CD1c-positive myeloid dendritic cell (primary cell): ENCODE results near the gene KCNF1.

Source experiments
- DNase-seq: peaks from one replicate; pipeline ENCODE4 v3.0.0-alpha.2; 2016; ENCODE audit errors: extremely low spot score

Gene KCNF1

DNA sequence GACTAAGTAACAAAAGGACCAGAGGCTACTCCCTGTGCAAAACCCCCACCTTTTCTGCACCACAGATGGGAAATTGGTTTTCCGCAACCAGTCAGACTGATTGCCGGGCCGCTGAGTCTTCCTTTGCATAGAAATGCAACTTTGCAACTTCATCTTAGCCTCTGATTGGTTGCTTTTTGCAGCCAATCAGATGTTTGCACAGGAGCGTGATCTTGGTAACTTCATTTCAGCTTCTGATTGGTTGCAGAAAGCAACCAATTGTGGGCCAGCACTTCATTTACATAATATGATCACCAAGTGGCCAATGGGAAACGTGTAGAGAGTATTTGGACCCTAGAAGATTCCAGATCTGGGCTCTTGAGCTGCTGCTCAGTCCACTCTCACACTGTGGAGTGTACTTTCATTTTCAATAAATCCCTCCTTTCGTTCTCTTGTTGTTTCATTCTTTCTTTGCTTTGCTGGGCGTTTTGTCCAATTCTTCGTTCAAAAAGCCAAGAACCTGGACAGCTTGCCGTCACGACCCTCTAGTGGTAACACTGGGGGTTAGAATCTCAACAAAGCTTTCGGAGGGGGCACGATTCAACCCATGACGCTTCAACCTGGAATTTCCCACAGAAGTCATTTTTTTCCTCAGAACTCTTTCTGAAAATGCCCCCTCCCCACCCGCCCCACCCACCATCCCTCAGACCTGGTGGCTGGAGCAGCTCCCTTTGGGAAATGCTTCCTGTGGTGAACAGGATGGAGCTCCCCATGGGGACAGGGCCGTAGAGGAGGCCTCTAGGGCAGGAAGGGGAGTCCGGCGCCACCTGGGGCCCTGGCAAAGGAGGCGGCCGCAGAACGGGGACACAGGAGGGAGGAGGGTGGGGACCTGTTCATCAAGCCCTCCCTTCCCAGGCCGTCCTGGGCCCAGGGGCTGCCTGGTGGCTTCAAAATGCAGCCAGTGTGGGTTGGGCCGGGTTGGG, 31.8 kb upstream of the KCNF1 start:
- DNase-seq: no peak

DNA sequence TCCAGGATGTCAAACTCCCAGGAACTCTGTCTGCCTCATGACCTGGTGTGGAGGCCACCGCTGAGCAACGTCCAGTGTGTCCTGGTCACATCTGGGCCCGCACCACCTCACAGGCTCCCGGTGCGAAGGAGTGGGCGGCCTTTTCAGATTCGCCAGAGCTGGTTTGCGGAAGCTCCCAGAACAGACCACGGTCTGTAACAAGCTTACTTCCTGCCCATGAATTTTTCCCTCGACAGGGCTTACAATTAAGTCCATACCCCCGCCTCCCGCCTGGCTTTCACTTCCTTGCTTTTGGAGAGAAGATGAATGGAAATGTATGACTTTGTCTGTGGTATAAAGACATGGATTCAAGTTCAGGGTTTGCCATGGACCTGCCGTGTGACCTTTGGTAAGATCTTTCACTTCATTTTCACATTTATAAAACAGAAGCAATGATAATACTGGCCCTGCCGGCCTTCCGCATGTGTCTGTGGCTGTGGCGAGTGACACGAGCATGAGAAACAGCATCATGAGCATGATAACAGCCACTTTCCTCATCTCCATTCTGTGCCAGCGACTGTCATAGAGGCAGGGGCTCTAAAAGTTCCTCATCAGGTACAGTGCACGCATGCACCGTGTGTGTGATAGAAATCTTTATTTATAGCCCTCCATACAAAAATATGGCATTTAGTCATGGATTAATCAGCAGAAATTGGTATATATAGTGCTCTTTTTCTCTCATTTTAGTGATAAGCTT, 31.0 kb upstream of the KCNF1 start:
- peak; percentile 63 for DNase-seq

DNA sequence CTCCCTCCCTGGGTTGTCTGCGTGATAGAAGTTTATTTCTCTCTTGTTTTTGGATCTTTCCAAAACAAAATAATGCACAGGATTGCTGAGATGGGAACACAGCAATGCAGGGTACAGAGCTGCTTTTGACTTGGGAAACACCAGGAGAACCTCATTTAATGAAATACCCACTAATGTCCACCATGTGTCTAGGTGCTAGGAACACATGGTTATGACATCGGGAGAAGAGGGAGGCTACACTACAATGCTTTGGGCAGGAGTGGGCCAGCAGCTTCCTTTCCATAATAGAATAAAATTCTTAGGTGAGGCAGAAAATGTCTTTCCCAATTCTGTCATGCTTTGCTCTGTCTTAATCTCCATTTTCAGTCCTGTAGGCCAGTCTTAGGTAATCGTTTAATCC, 29.2 kb upstream of the KCNF1 start:
- DNase-seq: no peak

DNA sequence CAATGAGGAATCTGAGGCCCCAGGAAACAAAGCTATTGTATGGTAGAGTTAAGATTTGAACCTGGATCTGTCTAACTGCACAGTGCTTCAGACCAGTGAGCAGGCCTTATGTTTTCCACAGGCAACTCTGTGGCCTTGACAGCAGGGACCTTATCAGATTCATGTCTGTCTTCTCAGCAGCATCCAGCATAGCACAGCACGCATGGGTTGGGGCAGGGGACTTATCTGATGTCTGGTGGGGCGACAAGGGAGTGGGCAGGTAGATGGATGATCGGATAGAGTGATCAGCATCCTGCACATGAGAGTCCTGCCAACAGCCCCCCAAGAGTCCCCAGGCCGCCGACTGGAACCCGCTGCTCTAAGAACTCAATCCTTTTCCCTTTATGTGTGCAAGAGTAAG, 28.7 kb upstream of the KCNF1 start:
- DNase-seq: no peak

DNA sequence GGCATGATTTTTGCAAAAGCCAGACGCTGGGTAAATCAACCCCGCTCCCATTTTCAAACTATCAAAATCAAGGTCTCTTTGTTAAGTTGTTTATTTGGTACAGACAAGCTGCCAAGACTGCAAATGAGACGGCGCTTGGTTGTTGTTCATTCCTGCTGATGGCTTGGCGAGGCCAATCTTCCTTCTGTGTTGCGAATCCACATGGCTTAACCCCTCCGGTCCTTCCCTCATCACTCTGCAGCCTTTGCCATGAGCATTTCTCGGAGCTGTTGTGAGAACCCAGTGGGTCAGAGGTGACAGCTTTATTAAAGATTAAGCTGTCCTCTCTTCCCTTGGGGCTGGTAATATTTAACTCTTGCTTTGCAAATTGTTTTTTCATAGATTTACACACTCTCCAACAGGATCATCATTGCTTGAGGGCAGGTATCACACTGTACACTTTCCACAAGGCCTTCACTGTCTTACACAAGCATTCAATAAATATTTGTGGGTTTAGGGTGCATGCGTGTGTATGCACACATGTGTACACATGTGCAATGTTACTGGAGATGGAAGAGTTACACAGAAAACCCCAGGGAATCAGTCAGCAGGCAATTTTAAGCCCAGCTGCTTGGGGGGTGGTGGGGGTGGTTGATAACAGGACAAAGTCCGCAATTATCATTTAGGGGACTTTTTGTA, 27.8 kb upstream of the KCNF1 start:
- no peak for DNase-seq

DNA sequence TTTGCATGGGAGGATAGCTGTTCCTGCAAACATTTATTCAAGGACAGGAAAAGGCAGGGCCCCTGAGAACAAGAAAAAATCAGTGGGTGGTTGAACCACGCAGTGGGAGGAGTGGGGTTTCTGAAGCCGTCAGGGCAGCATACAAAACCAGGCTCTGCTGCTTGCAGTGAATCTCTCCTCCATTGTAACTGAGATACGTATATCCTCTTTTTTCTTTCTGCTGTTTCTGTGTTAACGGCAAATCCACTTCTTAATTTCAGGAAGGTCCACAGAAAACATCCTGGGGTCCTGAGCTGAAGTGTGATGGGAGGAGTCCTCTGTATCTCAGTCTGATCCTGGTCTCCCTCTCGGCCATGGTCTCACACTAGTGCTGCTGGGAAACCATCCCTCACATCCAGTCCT, 27.2 kb upstream of the KCNF1 start:
- no peak for DNase-seq

DNA sequence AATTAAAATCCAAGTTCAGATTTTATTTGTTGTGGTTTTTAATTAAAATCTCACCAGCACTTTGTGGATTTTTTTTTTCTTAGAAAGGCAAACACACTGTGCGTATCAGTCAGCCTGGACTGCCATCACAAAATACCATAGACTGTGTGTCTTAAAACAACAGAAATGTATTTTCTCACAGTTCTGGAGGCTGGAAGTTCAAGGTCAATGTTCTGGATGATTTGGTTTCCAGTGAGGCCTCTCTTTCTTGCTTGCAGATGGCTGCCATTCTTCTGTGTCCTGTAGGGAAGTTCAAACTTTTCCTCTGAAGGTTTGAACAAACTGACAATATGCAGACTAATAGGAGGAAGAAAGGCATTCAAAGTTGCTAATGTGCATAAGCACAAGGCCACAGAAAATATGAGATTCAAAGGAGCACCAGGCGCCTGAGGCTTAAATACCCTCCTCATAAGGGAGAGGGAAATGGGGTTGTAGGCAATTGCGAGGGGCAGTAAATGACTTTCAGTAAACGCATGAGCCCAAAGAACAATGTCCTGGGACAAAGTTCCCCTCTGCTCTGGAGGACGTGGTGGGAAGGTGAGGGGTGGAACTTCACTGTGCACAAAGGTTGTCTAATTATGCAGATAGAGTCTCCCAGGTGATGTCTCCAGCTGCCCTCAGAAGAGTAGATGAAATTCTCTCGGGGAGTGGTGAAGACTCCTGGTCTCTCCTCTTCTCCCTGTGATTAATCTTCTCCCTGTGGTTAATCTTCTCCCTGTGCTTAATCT, 26.5 kb upstream of the KCNF1 start:
- no peak for DNase-seq

DNA sequence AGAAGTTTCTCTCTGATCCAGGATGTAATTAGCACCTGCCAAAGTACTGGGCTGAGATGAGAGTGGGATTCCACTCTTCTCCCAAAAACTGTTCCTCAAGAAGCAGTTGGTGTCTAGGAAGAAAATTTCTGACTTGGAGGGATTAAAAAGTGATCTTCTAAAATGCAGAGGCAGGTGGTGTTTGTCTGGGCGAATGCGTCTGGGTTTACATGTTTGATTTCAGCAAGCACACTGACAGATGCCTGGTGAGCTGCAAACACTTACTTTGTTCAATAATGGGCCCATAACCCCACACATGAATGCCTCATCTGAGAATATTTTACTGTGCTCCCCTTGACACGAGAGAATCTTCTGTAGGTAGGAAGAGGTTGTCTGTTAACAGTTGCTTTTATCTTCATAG, 24.3 kb upstream of the KCNF1 start:
- no peak for DNase-seq

DNA sequence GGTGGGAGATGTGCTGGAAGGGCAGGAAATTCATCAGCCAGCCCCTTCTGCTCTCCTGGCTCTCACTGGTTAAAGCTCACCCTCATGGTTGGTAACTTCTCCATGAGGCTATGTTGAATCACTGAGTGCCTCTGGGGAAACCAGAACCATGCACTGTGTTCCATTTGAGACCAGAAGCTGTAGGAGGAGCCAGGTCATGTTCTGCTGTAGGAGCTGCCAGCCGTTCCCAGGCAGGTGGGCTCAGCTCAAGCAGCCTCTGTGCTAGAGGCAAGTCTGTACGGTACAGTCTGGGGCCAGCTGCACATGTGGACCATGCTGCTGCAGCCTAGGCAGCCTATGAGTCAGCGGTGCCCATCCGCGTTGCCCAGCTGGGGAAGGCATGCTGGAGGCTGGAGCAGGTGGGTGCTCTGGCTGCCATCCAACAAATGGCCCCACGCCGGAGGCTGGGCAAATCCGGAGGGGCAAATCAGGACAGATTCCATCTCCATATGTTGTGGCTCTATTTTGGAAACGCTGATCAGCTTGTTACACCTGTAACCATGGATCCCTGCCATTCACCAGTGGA, 22.0 kb upstream of the KCNF1 start:
- DNase-seq: no peak

DNA sequence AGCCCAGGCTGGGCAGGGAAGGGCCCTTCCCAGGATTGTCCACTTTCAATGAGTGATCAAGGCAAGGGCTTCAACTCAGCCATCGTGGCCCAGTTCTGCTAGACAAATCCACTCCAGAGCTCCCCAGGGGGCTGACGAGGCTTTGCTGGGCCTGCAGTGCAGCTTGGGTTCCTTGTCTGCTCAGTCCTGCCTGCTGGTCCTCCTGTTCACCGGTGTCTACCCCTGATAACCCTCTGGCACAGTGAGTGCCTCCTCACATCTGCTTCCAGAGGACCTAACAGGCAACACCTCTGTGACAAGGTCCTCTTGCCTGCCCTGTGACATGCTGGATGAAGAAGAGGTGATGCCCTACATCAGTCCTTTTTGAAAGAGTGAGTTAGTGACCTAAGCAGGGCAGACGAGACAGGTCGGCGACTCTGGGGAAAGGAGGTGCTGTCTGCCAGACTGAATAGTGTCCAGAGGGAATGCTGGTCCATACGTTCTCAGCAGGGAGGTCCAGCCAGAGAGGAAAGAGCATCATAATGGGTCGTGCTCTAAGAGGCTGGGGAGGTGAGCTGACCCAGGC, 20.9 kb upstream of the KCNF1 start:
- no peak for DNase-seq

DNA sequence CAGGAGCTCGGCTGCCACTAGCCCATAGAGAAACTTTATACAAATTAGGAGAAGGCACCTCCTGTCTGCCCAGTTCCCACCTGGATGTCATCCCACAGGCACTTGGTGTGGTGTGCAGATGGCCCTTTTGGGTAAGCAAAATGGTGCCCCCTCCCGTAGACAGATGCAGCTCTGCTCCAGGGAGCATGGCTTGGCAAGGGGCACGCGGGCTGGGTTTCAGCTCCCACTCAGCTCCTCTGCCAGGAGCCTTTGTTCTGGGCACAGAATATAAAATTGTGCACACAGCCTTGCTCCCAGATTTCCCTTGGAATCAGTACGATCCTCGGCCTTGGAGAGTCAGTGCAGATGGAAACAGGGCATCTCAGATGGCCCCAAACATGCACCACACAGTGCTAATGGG, 20.3 kb upstream of the KCNF1 start:
- DNase-seq: no peak

DNA sequence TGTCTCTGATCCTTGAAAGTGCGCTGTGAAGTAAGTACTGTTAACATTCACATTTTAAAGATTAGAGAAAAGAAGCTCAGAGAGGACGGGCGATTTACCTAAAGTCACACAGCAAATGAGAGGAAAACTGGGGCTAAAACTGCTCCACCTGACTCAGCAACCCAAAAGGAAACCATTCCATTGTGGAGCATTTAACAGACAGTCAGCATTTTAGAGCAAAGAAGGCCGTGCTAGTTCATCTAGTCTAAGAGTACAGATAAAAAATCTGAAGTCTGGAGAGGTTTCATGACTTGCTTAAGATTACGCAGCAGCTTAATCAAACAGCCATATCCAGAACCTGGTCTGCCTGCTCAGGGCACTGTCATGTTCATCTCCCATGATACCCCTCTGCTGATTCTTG, 19.9 kb upstream of the KCNF1 start:
- no peak for DNase-seq

DNA sequence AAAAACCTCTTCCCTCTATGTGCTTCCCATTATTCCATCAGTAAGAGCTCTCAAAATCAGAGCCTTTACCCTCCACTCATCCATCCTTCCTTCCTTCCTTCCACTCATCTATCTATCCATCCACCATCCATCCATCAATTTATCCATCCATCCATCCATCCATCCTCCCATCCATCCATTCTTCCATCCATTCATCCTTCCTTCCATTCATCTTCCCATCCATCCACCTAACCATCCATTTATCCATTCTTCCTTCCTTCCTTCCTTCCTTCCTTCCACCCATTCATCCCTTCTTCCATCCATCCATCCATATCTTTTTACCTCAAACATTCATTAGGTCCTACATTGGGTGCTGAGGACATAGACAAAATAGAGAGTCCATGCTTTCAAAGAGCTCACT, 19.4 kb upstream of the KCNF1 start:
- DNase-seq: no peak

DNA sequence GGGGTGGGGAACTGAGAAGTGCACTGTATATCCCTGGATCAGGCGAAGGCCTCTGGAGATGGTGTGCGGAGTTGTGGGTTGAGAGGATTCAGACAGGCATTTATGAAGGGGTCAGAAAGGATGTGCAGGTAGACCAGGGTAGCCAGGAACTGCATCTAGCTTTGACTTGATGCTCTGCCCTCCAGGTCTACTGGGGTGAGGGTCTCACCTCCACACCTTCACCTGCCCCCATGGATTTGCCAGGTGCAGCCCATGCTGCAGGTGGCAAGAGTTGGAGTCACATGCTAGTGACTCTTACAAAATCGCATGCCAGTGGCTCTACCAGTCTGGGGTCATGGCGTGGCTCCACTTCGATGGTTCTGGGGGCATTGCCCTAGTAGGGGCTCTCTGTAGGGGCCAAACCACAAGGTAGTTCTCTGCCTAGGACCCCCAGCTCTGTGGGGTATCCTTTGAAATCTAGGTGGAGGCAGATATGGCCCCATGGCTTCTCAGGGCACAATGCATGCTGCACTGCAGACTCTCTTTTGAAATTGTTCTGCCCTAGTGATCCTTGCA, 18.9 kb upstream of the KCNF1 start:
- no peak for DNase-seq

DNA sequence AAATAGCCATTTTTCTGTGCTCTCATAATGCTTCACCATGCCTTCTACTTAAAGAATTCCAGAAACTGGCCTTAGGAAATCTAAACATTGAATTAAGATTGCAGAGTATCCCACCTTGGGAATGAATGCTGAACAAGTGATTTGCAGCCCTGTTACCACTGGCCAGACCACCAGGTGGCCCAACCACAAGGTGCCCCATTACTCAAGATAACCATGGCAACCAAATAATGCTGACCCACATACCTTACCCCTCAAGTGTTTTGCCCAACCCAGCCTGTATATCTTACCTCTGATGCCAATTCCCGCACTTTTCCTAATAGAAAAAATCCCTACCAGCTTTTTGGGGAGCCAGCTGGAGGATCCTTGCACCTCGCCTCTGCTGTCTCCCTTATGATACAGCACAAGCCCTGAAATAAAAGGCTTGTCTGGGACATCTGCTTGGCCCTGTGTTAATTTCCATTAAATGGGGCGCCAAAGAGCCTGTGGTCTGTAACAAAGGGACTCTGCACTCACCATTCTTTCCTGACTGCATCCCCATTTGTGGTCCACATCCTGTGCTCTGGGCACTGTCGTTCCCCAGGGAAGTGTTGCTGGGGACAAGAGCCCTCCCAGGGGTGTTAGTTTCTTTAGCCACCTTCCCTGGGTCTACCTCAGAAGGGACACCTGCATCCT, 17.3 kb upstream of the KCNF1 start:
- DNase-seq: no peak

DNA sequence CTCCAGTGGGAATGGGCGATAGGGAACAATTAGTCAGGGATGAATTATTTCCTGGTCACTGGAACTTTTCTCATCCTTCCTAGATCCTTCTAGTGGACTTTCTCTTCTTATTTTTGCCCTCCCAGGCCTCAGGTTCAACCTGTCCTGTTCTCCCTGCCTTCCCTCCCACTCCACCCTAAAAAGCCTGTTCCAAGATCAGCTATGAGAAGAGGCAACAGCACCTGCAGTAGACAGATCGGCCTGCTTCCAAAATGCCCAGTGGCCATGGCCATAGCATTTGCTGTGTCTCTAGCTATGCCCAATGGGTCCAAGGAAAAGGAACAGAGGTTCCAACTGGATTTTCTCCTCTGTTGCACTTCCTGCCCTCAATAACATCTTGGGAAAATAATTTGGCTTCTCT, 16.5 kb upstream of the KCNF1 start:
- DNase-seq: no peak

DNA sequence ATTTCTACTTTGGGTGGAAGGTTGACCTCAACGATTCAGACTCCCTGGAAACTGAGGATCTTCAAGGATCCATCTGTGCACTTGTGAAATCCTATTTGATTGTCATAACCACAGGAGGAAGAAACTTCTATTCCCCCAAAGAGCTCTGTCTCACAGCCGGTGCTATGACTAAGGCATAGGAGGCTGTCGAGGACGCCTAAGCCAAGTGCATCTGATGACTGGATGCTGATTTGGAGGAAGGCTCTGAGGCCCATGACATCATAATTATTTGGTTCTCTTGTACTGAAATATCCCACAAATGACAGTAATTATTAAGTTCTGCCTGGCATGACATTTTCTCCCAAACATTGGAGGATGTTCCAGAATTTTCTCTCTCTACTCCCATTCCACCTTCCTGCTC, 13.8 kb upstream of the KCNF1 start:
- DNase-seq: no peak

DNA sequence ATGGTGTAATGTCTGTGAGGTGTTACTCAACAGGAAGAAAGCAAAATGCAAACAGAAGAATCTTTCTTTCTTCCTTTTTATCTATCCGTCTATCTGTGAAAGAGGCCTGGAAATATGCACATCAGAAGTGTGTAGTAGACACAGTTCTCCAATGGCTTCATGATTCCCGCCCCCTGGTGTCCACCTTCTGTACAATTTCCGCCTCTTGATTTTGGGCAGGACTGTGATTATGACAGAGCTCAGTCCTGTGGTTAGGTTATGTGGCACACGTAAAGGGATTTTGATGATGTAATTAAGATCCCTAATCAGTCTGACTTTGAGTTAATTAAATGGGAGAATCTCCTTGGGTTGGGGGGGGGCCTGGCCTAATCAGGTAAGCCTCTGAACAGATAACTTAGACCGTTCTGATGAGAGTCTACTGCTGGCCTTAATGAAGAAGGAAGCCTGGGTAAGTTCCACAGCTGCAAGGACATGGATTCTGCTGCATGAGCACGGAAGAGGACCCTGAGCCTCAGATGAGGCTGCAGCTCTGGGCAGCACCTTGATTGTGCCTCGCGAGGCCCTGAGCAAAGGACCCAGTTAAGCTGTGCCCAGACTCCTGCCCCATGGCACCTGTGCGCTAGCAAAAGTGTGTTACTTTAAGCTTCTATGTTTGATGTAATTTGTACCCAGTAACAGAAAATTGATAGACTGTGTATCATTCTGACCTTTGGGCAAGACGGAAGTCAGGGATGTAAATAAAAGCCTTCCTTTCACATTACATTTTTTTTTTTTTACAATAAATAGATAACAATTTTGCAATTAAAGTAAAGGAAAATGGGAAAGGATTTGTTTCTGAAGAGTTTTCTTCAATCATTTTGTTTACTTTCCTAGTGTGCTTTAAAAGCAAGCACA, 11.3 kb upstream of the KCNF1 start:
- DNase-seq: peak; percentile 55
